Neural cell (in vitro differentiated cells): ENCODE measurements around the gene WDR20.
A peak's percentile ranks its signal among the peaks of the same experiment; 100 is the strongest.

Experiments used
- CTCF ChIP-seq: fragments of 450-650 bp; IDR thresholded peaks from 2 replicates; pipeline ENCODE4 v1.5.1; 2014; ENCODE audit warnings: antibody characterized with exemption, mild to moderate bottlenecking, moderate library complexity; ENCODE audit not compliant: poor library complexity, severe bottlenecking
- RAD21 ChIP-seq: fragments of 450-650 bp; conservative IDR thresholded peaks from 2 replicates; pipeline ENCODE4 v1.6.1; 2014; ENCODE audit warnings: antibody characterized with exemption, mild to moderate bottlenecking, moderate library complexity
- SMC3 ChIP-seq: fragments of 450-650 bp; conservative IDR thresholded peaks from 2 replicates; pipeline ENCODE4 v1.6.1; 2014; ENCODE audit warnings: antibody characterized with exemption, mild to moderate bottlenecking, moderate library complexity; ENCODE audit not compliant: poor library complexity
- TAF1 ChIP-seq: IDR thresholded peaks from 2 replicates; pipeline ENCODE4 v1.6.1; 2012; ENCODE audit warnings: low read depth

- TF ChIP-seq CTCF: peak; percentile 71
- TF ChIP-seq TAF1: no peak
- TF ChIP-seq RAD21: peak; percentile 67
- peak; percentile 65 for TF ChIP-seq SMC3
Measured at GRCh38 chr14:102235275-102235897, 95.7 kb downstream of the WDR20 start.
